IMR-90 (cell line): ENCODE measurements around the gene RAD51B. TPM values are rescaled to one million over a fixed set of nuclear protein-coding genes. Genes with fewer than 3 reads are reported as not detected.

Source experiments
- ATAC-seq: fragments of 200-7000 bp; cut with Tn5 transposase; 2 replicates; pipeline ENCODE4 v1.9.1; 2020; ENCODE audit warnings: low read depth, mild to moderate bottlenecking, moderate library complexity
- BruUV-seq: library from RNA; stranded (reverse); fragments of 400-500 nt; replicated peaks from 2 replicates; lab custom pipeline; 2021; lab: Mats Ljungman, UMichigan
- CTCF ChIA-PET: fragments of 300-600 bp; formaldehyde crosslinking; extraction: SDS; loops from one replicate; lab custom pipeline; 2021; ENCODE audit warnings: antibody characterized with exemption; lab: Yijun Ruan, JAX
- POLR2A ChIA-PET: fragments of 300-600 bp; sonication (Branson Sonifier 250); formaldehyde crosslinking; loops from one replicate; lab custom pipeline; 2022; ENCODE audit warnings: antibody characterized with exemption; ENCODE audit not compliant: unreplicated experiment; lab: Charles Lee
- DNase-seq: peaks from one replicate; pipeline ENCODE4 v3.0.0; 2013
- H2AFZ ChIP-seq: replicated peaks from 2 replicates; pipeline ENCODE3; 2013; ENCODE audit warnings: low read length, mild to moderate bottlenecking; ENCODE audit not compliant: poor library complexity
- H2AK5ac ChIP-seq: 2 replicates; pipeline ENCODE4 v1.6.1; 2013; ENCODE audit warnings: low read depth, low read length, inconsistent platforms
- H2AK9ac ChIP-seq: replicated peaks from 2 replicates; pipeline ENCODE3; 2013; ENCODE audit warnings: mild to moderate bottlenecking, low read depth, low read length, moderate library complexity; ENCODE audit not compliant: poor library complexity
- H2BK120ac ChIP-seq: 2 replicates; pipeline ENCODE4 v1.6.1; 2013; ENCODE audit warnings: low read depth, low read length, inconsistent platforms
- H2BK15ac ChIP-seq: 3 replicates; pipeline ENCODE4 v1.6.1; 2013; ENCODE audit warnings: low read depth, low read length, inconsistent platforms
- H2BK20ac ChIP-seq: 2 replicates; pipeline ENCODE4 v1.6.1; 2013; ENCODE audit warnings: low read depth, mild to moderate bottlenecking, inconsistent platforms, low read length, moderate library complexity
- H2BK5ac ChIP-seq: 2 replicates; pipeline ENCODE4 v1.6.1; 2013; ENCODE audit warnings: mild to moderate bottlenecking, low read depth, low read length, inconsistent platforms; ENCODE audit not compliant: poor library complexity, severe bottlenecking
- H3K14ac ChIP-seq: replicated peaks from 2 replicates; pipeline ENCODE4 v1.6.1; 2013; ENCODE audit warnings: low read depth, low read length, inconsistent platforms
- H3K18ac ChIP-seq: 2 replicates; pipeline ENCODE4 v1.6.1; 2013; ENCODE audit warnings: low read depth, low read length, control low read depth
- H3K23ac ChIP-seq: 2 replicates; pipeline ENCODE4 v1.6.1; 2013; ENCODE audit warnings: low read depth, low read length, inconsistent platforms
- H3K27ac ChIP-seq: 2 replicates; pipeline ENCODE4 v1.5.1; 2013; ENCODE audit warnings: mild to moderate bottlenecking, control low read depth, low read length; ENCODE audit not compliant: insufficient read depth
- H3K27me3 ChIP-seq: 2 replicates; pipeline ENCODE4 v1.6.1; 2013; ENCODE audit warnings: low read length; ENCODE audit not compliant: control insufficient read depth, insufficient read depth
- H3K36me3 ChIP-seq: 2 replicates; pipeline ENCODE4 v1.6.1; 2013; ENCODE audit warnings: low read length, mixed read lengths; ENCODE audit not compliant: control insufficient read depth, insufficient read depth
- H3K4ac ChIP-seq: 2 replicates; pipeline ENCODE4 v1.6.1; 2013; ENCODE audit warnings: low read depth, low read length, inconsistent platforms
- H3K4me1 ChIP-seq: 2 replicates; pipeline ENCODE4 v1.6.1; 2013; ENCODE audit warnings: low read length, mixed read lengths; ENCODE audit not compliant: control insufficient read depth, insufficient read depth
- H3K4me2 ChIP-seq: 2 replicates; pipeline ENCODE4 v1.6.1; 2013; ENCODE audit warnings: low read depth, mild to moderate bottlenecking, control low read depth, low read length, moderate library complexity
- H3K4me3 ChIP-seq: 2 replicates; pipeline ENCODE4 v1.5.1; 2013; ENCODE audit warnings: low read depth, mild to moderate bottlenecking, control low read depth, low read length, moderate library complexity; ENCODE audit not compliant: insufficient read depth
- H3K56ac ChIP-seq: 2 replicates; pipeline ENCODE4 v1.6.1; 2013; ENCODE audit warnings: low read length, inconsistent platforms; ENCODE audit not compliant: insufficient read depth; ENCODE audit errors: extremely low read depth
- H3K79me1 ChIP-seq, 2 experiments: 2 replicates each; pipeline ENCODE4 v1.6.1; 2013; ENCODE audit warnings: low read length in 2 of 2, inconsistent platforms in 1 of 2, low read depth in 1 of 2
- H3K9ac ChIP-seq: 2 replicates; pipeline ENCODE4 v1.6.1; 2013; ENCODE audit warnings: low read depth, low read length, control low read depth
- H3K9me1 ChIP-seq: 2 replicates; pipeline ENCODE4 v1.6.1; 2013; ENCODE audit warnings: low read length, inconsistent platforms; ENCODE audit not compliant: insufficient read depth
- H3K9me3 ChIP-seq: 2 replicates; pipeline ENCODE4 v1.6.1; 2013; ENCODE audit warnings: low read length; ENCODE audit not compliant: control insufficient read depth, insufficient read depth
- H4K20me1 ChIP-seq: 2 replicates; pipeline ENCODE4 v1.6.1; 2013; ENCODE audit warnings: low read length, inconsistent platforms; ENCODE audit not compliant: insufficient read depth
- H4K5ac ChIP-seq: 2 replicates; pipeline ENCODE4 v1.6.1; 2013; ENCODE audit warnings: mild to moderate bottlenecking, low read depth, low read length, control low read depth
- H4K8ac ChIP-seq, 2 experiments: 2 replicates each; pipeline ENCODE4 v1.6.1; 2013; ENCODE audit warnings: low read depth in 2 of 2, low read length in 2 of 2, control low read depth in 1 of 2, inconsistent platforms in 1 of 2
- H4K91ac ChIP-seq: 2 replicates; pipeline ENCODE4 v1.6.1; 2013; ENCODE audit warnings: low read depth, low read length, inconsistent platforms; ENCODE audit not compliant: insufficient read depth
- CHD1 ChIP-seq: IDR thresholded peaks from 2 replicates; pipeline ENCODE4 v1.6.1; 2012; ENCODE audit warnings: low read depth, low read length, improper control_type of control experiment
- MXI1 ChIP-seq: IDR thresholded peaks from 2 replicates; pipeline ENCODE4 v1.6.1; 2012; ENCODE audit warnings: low read depth, mild to moderate bottlenecking, low read length, moderate library complexity, borderline replicate concordance
- RCOR1 ChIP-seq: IDR thresholded peaks from 2 replicates; pipeline ENCODE4 v1.6.1; 2012; ENCODE audit warnings: mild to moderate bottlenecking, low read length, improper control_type of control experiment; ENCODE audit not compliant: insufficient replicate concordance
- RFX5 ChIP-seq: IDR thresholded peaks from 2 replicates; pipeline ENCODE4 v1.8.0; 2012; ENCODE audit warnings: low read depth, mild to moderate bottlenecking, low read length, moderate library complexity
- WGBS, 2 experiments: methylation state at CpG; one replicate each; pipeline versions ENCODE4 v1.1.5 to v1.1.7; 2013; ENCODE audit warnings: missing lambda C conversion rate in 2 of 2; ENCODE audit not compliant: insufficient read length in 1 of 2; ENCODE audit errors: extremely low coverage in 2 of 2; 5-methylcytosine and 5-hydroxymethylcytosine counted together
- dilution Hi-C: fragments of 300-500 bp; cut with HindIII; formaldehyde crosslinking; loops from one replicate; pipeline ENCODE4 v1.14.3; 2018; ENCODE audit warnings: low sequenced_read_pairs; ENCODE audit not compliant: unreplicated experiment
- in situ Hi-C: fragments of 300-500 bp; cut with MboI; formaldehyde crosslinking; loops from 3 replicates; pipeline ENCODE4 v1.14.3; 2019; ENCODE audit warnings: low sequenced_read_pairs, inconsistent platforms, mixed read lengths
- intact Hi-C: fragments of 100-400 bp; cut with micrococcal nuclease; formaldehyde crosslinking; loops from 2 replicates; pipeline ENCODE4 v1.10.0; 2022
- polyA plus RNA-seq, 3 experiments: library from polyadenylated mRNA; depleted of rRNA; stranded (reverse); fragments of >200 nt; gene quantifications; 2 replicates each; pipeline ENCODE4 v1.2.3, GENCODE V29; 2012; ENCODE audit warnings: low replicate concordance in 1 of 3
- total RNA-seq: library from RNA; depleted of rRNA; stranded (reverse); fragments of >200 nt; gene quantifications from 2 replicates; pipeline ENCODE4 v1.2.3, GENCODE V29; 2012

RAD51B gene
- total and polyA plus RNA-seq, 2 of the 4 experiments (the other 2 are of a cell fraction) = 5.1 to 18.8 TPM

GRCh38 chr14:68574906-68575305 is 755.3 kb downstream of the RAD51B start:
- peak; percentile 70 for DNase-seq

More at GRCh38 chr14:68574906-68575305, 755.3 kb downstream of the RAD51B start:
- peaks cover 35% of the 10 kb centered on the region for H3K4me1 ChIP-seq
- H2BK15ac ChIP-seq = peak overlapping the region; percentile 95; the same call in 2 of the 3 replicates
- H2BK120ac ChIP-seq = peak overlapping the region; percentile 98
- ChIA-PET CTCF (interaction anchor here (0.6 to 1.1 kb wide), 2 partner anchors 26 to 242 kb away, joined by 3 read pairs; no protein-coding TSS in a partner anchor), POLR2A (no interaction called here)
- H3K9me1 ChIP-seq = peaks cover 29% of the 10 kb centered on the region
- no peak overlapping the region for H3K56ac ChIP-seq
- no peak overlapping the region for H2AK9ac ChIP-seq
- H2BK5ac ChIP-seq = no peak overlapping the region
- H3K36me3 ChIP-seq = no peaks in the 10 kb centered on the region
- dilution Hi-C loops (no loop called here), intact Hi-C loops (no loop called here), in situ Hi-C loops (loop anchor here (10.0 kb wide), 1 partner anchor 320 kb away; no protein-coding TSS in a partner anchor)
- H3K4me2 ChIP-seq = no peak overlapping the region
- TF ChIP-seq MXI1 = no peak
- TF ChIP-seq CHD1 = no peak
- TF ChIP-seq RFX5 = no peak
- TF ChIP-seq RCOR1 = no peak
- H3K9ac ChIP-seq = no peak overlapping the region
- no CpG with 5 or more reads among the region's 3 CpGs for WGBS, 2 experiments
- peak overlapping the region; percentile 75; the same call in 1 of the 2 replicates for H2AK5ac ChIP-seq
- peak overlapping the region in 1 of 2 experiments; percentile 57; a peak in 3 of 4 replicates for H4K8ac ChIP-seq
- H2AFZ ChIP-seq = no peak overlapping the region
- H3K79me1 ChIP-seq = peaks cover 0 to 19% of the 10 kb centered on the region in 2 experiments; a peak in 2 of 4 replicates
- no peak overlapping the region for H3K4me3 ChIP-seq
- no peak overlapping the region for H3K27ac ChIP-seq
- H4K20me1 ChIP-seq = no peaks in the 10 kb centered on the region
- H4K5ac ChIP-seq = peak overlapping the region; percentile 55; the same call in 1 of the 2 replicates
- peaks cover 3% of the 10 kb centered on the region; the same call in 1 of the 2 replicates for H3K9me3 ChIP-seq
- H3K23ac ChIP-seq = peak overlapping the region; percentile 18; the same call in 1 of the 2 replicates
- peak overlapping the region; percentile 64; the same call in 1 of the 2 replicates for H4K91ac ChIP-seq
- H3K4ac ChIP-seq = peak overlapping the region; percentile 71
- peak overlapping the region; percentile 54 for H3K18ac ChIP-seq
- peak overlapping the region; percentile 24 for H3K14ac ChIP-seq
- peak overlapping the region; percentile 45 for H2BK20ac ChIP-seq
- H3K27me3 ChIP-seq = no peaks in the 10 kb centered on the region
- no TSS peak for BruUV-seq
- no peak for ATAC-seq
